KMS-11 (cell line): ENCODE results near the gene ACTN4.

ENCODE experiments used
- H2AFZ ChIP-seq: fragments of 200-600 bp; sonication (generic); 2 replicates; pipeline ENCODE4 v1.6.1; 2016; ENCODE audit warnings: antibody characterized with exemption, mixed run types, low read depth
- H3K27ac ChIP-seq: fragments of 200-600 bp; sonication (generic); 2 replicates; pipeline ENCODE4 v1.6.1; 2016; ENCODE audit warnings: mild to moderate bottlenecking, mixed run types
- H3K27me3 ChIP-seq: fragments of 200-600 bp; sonication (generic); 2 replicates; pipeline ENCODE4 v1.6.1; 2017; ENCODE audit warnings: mild to moderate bottlenecking, low read depth, mixed run types, moderate library complexity; ENCODE audit not compliant: insufficient read depth
- H3K36me3 ChIP-seq: fragments of 200-600 bp; sonication (generic); 2 replicates; pipeline ENCODE4 v1.6.1; 2017; ENCODE audit warnings: mild to moderate bottlenecking, mixed run types; ENCODE audit not compliant: insufficient read depth
- H3K4me1 ChIP-seq: fragments of 200-600 bp; sonication (generic); 2 replicates; pipeline ENCODE4 v1.6.1; 2016; ENCODE audit warnings: mild to moderate bottlenecking, low read depth, mixed run types; ENCODE audit not compliant: poor library complexity, severe bottlenecking
- H3K4me2 ChIP-seq: fragments of 200-600 bp; sonication (generic); 2 replicates; pipeline ENCODE4 v1.7.0; 2016; ENCODE audit warnings: mild to moderate bottlenecking, mixed run types
- H3K4me3 ChIP-seq: fragments of 200-600 bp; sonication (generic); IDR thresholded peaks from 2 replicates; pipeline ENCODE4 v1.6.1; 2017; ENCODE audit warnings: low read depth, low read length, mixed read lengths; ENCODE audit not compliant: insufficient read depth
- H3K79me2 ChIP-seq: fragments of 200-600 bp; sonication (generic); 2 replicates; pipeline ENCODE4 v1.6.1; 2016; ENCODE audit warnings: low read depth, mixed run types; ENCODE audit not compliant: insufficient read depth
- H3K9ac ChIP-seq: fragments of 200-600 bp; sonication (generic); 2 replicates; pipeline ENCODE4 v1.6.1; 2016; ENCODE audit warnings: mild to moderate bottlenecking, mixed run types
- H4K20me1 ChIP-seq: fragments of 200-600 bp; sonication (generic); 2 replicates; pipeline ENCODE4 v1.6.1; 2016; ENCODE audit warnings: mild to moderate bottlenecking, mixed run types; ENCODE audit not compliant: insufficient read depth
- CTCF ChIP-seq: fragments of 200-600 bp; sonication (generic); conservative IDR thresholded peaks from 2 replicates; pipeline ENCODE4 v1.6.1; 2017; ENCODE audit warnings: low read depth, mild to moderate bottlenecking, antibody characterized with exemption, low read length, moderate library complexity, mixed read lengths

ACTN4 gene

GRCh38 chr19:38733493-38734175 is 86.2 kb downstream of the ACTN4 start:
- H3K4me1 ChIP-seq, result peaks cover 21% of the 10 kb centered on the region
- no peak for TF ChIP-seq CTCF
- no peaks in the 10 kb centered on the region for H3K27me3 ChIP-seq
- no peaks in the 10 kb centered on the region for H4K20me1 ChIP-seq
- no peak overlapping the region for H3K4me3 ChIP-seq
- H3K79me2 ChIP-seq, result no peaks in the 10 kb centered on the region
- H3K9ac ChIP-seq, result peak overlapping the region; percentile 10; the same call in 1 of the 2 replicates
- H3K36me3 ChIP-seq, result no peaks in the 10 kb centered on the region
- peak overlapping the region; percentile 49; the same call in 1 of the 2 replicates for H3K27ac ChIP-seq
- H3K4me2 ChIP-seq, result peak overlapping the region; percentile 52; the same call in 1 of the 2 replicates
- H2AFZ ChIP-seq, result no peak overlapping the region

GRCh38 chr19:38734176-38734425 is 86.7 kb downstream of the ACTN4 start:
- no peak for TF ChIP-seq CTCF
- peak overlapping the region; percentile 3; the same call in 1 of the 2 replicates for H2AFZ ChIP-seq
- no peaks in the 10 kb centered on the region for H3K27me3 ChIP-seq
- no peaks in the 10 kb centered on the region for H3K79me2 ChIP-seq
- peak overlapping the region; percentile 52; the same call in 1 of the 2 replicates for H3K4me2 ChIP-seq
- peak overlapping the region; percentile 49 for H3K27ac ChIP-seq
- H3K9ac ChIP-seq, result peak overlapping the region; percentile 10; the same call in 1 of the 2 replicates
- H3K4me1 ChIP-seq, result peaks cover 21% of the 10 kb centered on the region
- H4K20me1 ChIP-seq, result no peaks in the 10 kb centered on the region
- no peaks in the 10 kb centered on the region for H3K36me3 ChIP-seq
- no peak overlapping the region for H3K4me3 ChIP-seq

- peak overlapping the region; percentile 10; the same call in 1 of the 2 replicates for H3K9ac ChIP-seq
- H3K79me2 ChIP-seq, result no peaks in the 10 kb centered on the region
- H3K36me3 ChIP-seq, result no peaks in the 10 kb centered on the region
- peak overlapping the region; percentile 52; the same call in 1 of the 2 replicates for H3K4me2 ChIP-seq
- TF ChIP-seq CTCF, result no peak
- peak overlapping the region; percentile 49 for H3K27ac ChIP-seq
- no peaks in the 10 kb centered on the region for H3K27me3 ChIP-seq
- peaks cover 21% of the 10 kb centered on the region for H3K4me1 ChIP-seq
- no peak overlapping the region for H3K4me3 ChIP-seq
- H2AFZ ChIP-seq, result peak overlapping the region; percentile 3; the same call in 1 of the 2 replicates
- no peaks in the 10 kb centered on the region for H4K20me1 ChIP-seq
These were observed 87.2 kb downstream of the ACTN4 start for GRCh38 chr19:38734426-38735256.

- H3K27ac ChIP-seq, result no peak overlapping the region; the same call in 1 of the 2 replicates
These were observed 87.8 kb downstream of the ACTN4 start for GRCh38 chr19:38735257-38735686.

More at GRCh38 chr19:38735257-38735686, 87.8 kb downstream of the ACTN4 start:
- H3K4me3 ChIP-seq, result no peak overlapping the region
- no peaks in the 10 kb centered on the region for H4K20me1 ChIP-seq
- no peak overlapping the region for H3K9ac ChIP-seq
- H3K79me2 ChIP-seq, result no peaks in the 10 kb centered on the region
- H2AFZ ChIP-seq, result no peak overlapping the region
- peaks cover 21% of the 10 kb centered on the region for H3K4me1 ChIP-seq
- no peak for TF ChIP-seq CTCF
- H3K36me3 ChIP-seq, result no peaks in the 10 kb centered on the region
- H3K27me3 ChIP-seq, result no peaks in the 10 kb centered on the region
- H3K4me2 ChIP-seq, result no peak overlapping the region
